T-helper 1 cell treated with Interleukin-12 subunit alpha and Interleukin-12 subunit beta and Interleukin-4 antibody, amounts not matched to agents 30 μg/mL and 1 μg/mL, for 36 hours (primary cell): ENCODE results near the gene TBC1D4.

Experiments used
- H3K27ac Mint-ChIP-seq: one replicate; pipeline ENCODE4 v1.8.0; 2021; ENCODE audit warnings: mild to moderate bottlenecking, mixed read lengths
- H3K27me3 Mint-ChIP-seq: one replicate; pipeline ENCODE4 v1.8.0; 2021; ENCODE audit warnings: low read depth, mixed read lengths
- H3K36me3 Mint-ChIP-seq: one replicate; pipeline ENCODE4 v1.8.0; 2021; ENCODE audit warnings: low read depth, mixed read lengths
- H3K4me1 Mint-ChIP-seq: one replicate; pipeline ENCODE4 v1.8.0; 2021; ENCODE audit warnings: low read depth, mixed read lengths
- H3K4me3 Mint-ChIP-seq: one replicate; pipeline ENCODE4 v1.8.0; 2021; ENCODE audit warnings: mild to moderate bottlenecking, moderate library complexity, mixed read lengths
- H3K9me3 Mint-ChIP-seq: one replicate; pipeline ENCODE4 v1.8.0; 2021; ENCODE audit warnings: mixed read lengths

TBC1D4 gene

GRCh38 chr13:75407998-75408397 is 74.0 kb downstream of the TBC1D4 start:
- Mint-ChIP-seq H3K4me3 (no peak overlapping the region), H3K4me1 (no peaks in the 10 kb centered on the region), H3K27me3 (peaks cover 2% of the 10 kb centered on the region), H3K36me3 (no peaks in the 10 kb centered on the region), H3K27ac (no peak overlapping the region), H3K9me3 (no peaks in the 10 kb centered on the region)

DNA sequence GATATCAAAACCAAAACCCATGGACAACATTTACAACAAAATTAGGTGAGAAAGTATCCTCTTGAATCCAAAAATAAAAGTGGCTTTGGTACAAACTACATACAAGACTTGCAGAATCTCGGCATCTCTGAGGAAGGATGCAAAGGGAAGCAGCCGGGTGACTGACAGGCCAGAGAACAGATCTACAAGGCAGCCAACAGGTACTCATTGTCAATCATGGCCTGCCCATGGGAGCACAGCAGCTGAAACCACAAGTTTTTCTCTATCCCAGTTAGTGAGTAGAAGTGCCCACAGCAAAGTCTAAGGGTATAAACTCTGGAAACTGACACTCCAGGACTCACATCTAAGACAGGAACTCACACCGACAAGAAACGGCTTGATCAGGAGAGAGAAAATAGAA is 74.5 kb downstream of the TBC1D4 start:
- Mint-ChIP-seq H3K27ac (no peak overlapping the region), H3K27me3 (peaks cover 4% of the 10 kb centered on the region), H3K9me3 (no peaks in the 10 kb centered on the region), H3K4me1 (no peaks in the 10 kb centered on the region), H3K4me3 (no peak overlapping the region), H3K36me3 (no peaks in the 10 kb centered on the region)

DNA sequence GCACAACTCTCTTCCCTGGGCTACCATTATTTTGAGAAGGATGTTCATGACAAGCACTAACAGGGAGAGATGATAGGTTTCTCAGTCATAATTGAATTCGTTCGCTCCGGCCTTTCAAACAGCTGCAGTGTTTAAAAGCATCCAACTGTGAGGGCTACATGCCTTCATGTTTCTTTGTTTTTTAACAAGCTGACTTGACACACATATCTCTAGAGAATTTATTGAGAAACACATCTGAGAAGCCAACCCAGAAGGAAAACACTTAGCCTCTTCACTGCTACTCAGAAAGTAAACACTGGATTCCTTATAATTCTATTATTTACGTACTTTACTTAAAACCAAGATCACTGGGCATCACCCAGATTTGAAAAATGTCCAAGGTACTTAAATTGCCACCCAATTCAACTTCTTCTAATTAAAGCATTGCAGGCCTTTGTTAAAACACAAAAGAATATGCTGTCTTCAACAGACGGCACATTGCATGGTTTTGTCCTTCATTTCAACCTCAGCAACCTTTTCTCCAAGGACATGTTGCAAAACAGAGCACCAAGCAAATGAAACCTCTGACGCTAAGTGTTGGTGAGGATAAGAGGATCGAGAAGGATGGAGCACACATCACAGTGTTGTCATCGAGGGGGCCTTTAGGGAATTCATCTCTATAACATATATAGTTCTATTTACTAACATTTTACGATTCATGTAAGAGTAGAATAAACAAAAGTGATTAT is 75.8 kb downstream of the TBC1D4 start:
- H3K36me3 Mint-ChIP-seq, result no peaks in the 10 kb centered on the region

DNA sequence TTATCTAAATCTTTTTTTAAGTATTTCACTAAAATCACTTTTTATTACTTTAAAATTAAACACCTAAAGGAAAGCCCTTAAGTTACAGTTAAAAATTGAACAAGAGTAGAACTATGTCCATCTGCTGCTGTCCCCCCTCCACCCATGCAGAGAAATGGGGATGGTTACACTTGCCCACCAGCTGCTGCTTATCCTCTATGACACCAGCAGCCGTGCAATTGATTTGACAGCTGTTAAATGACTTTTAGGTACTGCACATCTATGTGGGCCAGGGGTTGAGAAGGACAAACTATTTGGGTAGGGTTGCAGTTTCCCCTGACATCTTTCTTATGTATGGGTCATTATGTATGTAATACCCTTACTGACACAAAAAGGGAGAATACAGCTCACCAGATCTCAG is 77.2 kb downstream of the TBC1D4 start:
- H3K36me3 Mint-ChIP-seq, result no peaks in the 10 kb centered on the region
- peaks cover 9% of the 10 kb centered on the region for H3K27me3 Mint-ChIP-seq
- no peaks in the 10 kb centered on the region for H3K9me3 Mint-ChIP-seq
- no peak overlapping the region for H3K4me3 Mint-ChIP-seq
- H3K27ac Mint-ChIP-seq, result no peak overlapping the region
- no peaks in the 10 kb centered on the region for H3K4me1 Mint-ChIP-seq

More for the DNA sequence above, 75.8 kb downstream of the TBC1D4 start:
- no peaks in the 10 kb centered on the region for H3K9me3 Mint-ChIP-seq
- peaks cover 9% of the 10 kb centered on the region for H3K27me3 Mint-ChIP-seq
- no peak overlapping the region for H3K4me3 Mint-ChIP-seq
- H3K27ac Mint-ChIP-seq, result no peak overlapping the region
- no peaks in the 10 kb centered on the region for H3K4me1 Mint-ChIP-seq

GRCh38 chr13:75402787-75403186 is 79.2 kb downstream of the TBC1D4 start:
- Mint-ChIP-seq H3K9me3 (no peaks in the 10 kb centered on the region), H3K27me3 (peaks cover 9% of the 10 kb centered on the region), H3K27ac (no peak overlapping the region), H3K4me1 (no peaks in the 10 kb centered on the region), H3K4me3 (no peak overlapping the region), H3K36me3 (no peaks in the 10 kb centered on the region)

DNA sequence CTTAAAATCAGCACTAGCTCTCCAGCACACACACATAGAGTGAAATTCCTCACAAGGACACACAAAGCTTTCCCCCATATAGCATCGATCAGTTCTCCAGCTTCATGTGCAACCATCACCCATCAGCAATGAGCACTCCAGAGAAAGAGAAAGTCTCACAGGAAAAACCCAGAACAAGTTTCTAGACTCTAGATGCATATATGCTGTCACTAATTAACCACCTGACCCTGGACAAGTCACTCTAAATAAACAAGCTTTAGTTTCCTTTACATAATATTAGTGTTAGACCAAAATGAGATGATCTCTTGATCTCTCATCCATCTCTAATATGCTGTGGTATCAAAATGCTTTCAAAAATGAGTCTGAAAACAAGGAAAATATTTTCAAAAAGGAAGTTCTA is 81.2 kb downstream of the TBC1D4 start:
- Mint-ChIP-seq H3K4me3 (no peak overlapping the region), H3K27me3 (peaks cover 9% of the 10 kb centered on the region), H3K9me3 (no peaks in the 10 kb centered on the region), H3K4me1 (no peaks in the 10 kb centered on the region), H3K36me3 (no peaks in the 10 kb centered on the region), H3K27ac (no peak overlapping the region)

DNA sequence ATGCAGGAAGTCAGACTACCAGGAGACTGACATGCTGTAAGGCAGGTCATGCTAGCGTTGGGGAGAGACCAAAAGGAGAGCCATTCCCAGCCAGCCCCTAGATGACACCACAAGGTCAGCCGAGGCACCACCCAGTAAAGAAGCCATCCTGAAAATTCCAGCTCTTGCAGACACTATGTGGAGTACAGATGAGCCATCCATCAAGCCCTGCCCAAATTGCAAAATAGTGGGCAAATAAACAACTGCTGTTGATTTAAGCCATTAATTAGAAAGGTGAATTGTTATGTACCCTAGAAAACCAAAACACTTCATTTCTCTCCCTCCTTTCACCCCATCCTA is 82.1 kb downstream of the TBC1D4 start:
- Mint-ChIP-seq H3K4me3 (no peak overlapping the region), H3K27ac (no peak overlapping the region), H3K27me3 (peaks cover 9% of the 10 kb centered on the region), H3K36me3 (no peaks in the 10 kb centered on the region), H3K9me3 (no peaks in the 10 kb centered on the region), H3K4me1 (no peaks in the 10 kb centered on the region)

DNA sequence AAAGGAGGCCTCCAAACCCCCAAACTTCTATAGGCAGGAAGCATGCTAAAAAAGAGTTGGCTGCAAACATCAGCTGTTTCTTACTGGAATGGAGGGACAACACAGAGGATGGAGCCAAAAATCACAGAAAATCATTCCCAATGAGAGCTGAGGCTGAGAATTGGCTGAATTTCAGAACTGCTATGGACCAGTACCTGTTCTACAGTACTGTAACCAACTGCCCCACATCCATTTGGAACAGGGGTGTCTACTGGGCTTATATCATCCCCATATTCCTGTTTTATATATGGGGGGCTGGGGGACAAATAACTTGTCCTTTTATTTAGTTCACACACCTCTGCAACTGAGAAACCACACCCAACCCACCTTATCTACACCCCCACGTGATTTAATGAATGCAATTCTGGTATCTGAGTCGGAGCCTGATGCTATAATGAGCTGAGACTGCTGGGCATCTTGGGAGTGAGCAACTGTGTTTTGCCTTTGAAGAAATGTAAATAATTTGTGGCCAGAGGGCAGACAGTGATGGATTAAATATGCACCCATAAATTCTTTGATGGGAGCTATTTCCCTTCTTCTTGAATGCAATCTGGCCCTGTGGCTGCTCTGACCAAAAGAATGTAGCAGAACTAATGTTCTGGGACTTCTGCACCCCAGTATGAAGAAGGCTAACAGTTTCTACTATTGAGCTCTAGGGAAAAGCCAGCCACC is 82.6 kb downstream of the TBC1D4 start:
- H3K9me3 Mint-ChIP-seq, result no peaks in the 10 kb centered on the region
- H3K27ac Mint-ChIP-seq, result no peak overlapping the region
- no peaks in the 10 kb centered on the region for H3K4me1 Mint-ChIP-seq
- no peaks in the 10 kb centered on the region for H3K36me3 Mint-ChIP-seq
- H3K4me3 Mint-ChIP-seq, result no peak overlapping the region
- peaks cover 9% of the 10 kb centered on the region for H3K27me3 Mint-ChIP-seq

- Mint-ChIP-seq H3K4me1 (no peaks in the 10 kb centered on the region), H3K27ac (no peak overlapping the region), H3K27me3 (peaks cover 8% of the 10 kb centered on the region), H3K9me3 (no peaks in the 10 kb centered on the region), H3K4me3 (no peak overlapping the region), H3K36me3 (no peaks in the 10 kb centered on the region)
Measured at GRCh38 chr13:75398072-75398471, 83.9 kb downstream of the TBC1D4 start.

DNA sequence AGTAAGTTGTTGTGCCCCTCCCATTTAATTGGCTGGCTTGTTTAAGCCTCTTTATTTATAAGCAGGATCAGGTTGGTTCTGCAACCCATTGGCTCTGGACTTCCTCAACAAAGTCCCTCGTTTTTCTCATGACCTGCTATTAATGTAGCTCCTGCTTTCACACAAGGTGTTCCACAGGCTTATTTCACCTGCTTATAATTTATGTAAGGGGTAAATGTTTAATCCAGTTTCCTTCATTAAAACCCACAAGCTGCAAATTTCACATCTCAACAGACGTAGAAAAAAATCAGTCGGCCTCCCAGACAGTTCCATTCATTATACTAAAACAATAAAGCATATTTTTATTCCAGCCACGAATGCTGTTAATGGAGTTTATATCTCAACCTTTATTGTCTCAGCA is 86.1 kb downstream of the TBC1D4 start:
- H3K27me3 Mint-ChIP-seq, result no peaks in the 10 kb centered on the region
- H3K27ac Mint-ChIP-seq, result no peak overlapping the region
- H3K4me3 Mint-ChIP-seq, result no peak overlapping the region
- H3K4me1 Mint-ChIP-seq, result no peaks in the 10 kb centered on the region
- no peaks in the 10 kb centered on the region for H3K36me3 Mint-ChIP-seq
- no peaks in the 10 kb centered on the region for H3K9me3 Mint-ChIP-seq

GRCh38 chr13:75395066-75395465 is 86.9 kb downstream of the TBC1D4 start:
- Mint-ChIP-seq H3K27me3 (no peaks in the 10 kb centered on the region), H3K9me3 (no peaks in the 10 kb centered on the region), H3K4me3 (no peak overlapping the region), H3K4me1 (no peaks in the 10 kb centered on the region), H3K27ac (no peak overlapping the region), H3K36me3 (no peaks in the 10 kb centered on the region)

GRCh38 chr13:75393839-75394520 is 88.0 kb downstream of the TBC1D4 start:
- no peak overlapping the region for H3K4me3 Mint-ChIP-seq
- no peaks in the 10 kb centered on the region for H3K4me1 Mint-ChIP-seq
- H3K27ac Mint-ChIP-seq, result no peak overlapping the region
- no peaks in the 10 kb centered on the region for H3K9me3 Mint-ChIP-seq
- no peaks in the 10 kb centered on the region for H3K36me3 Mint-ChIP-seq
- no peaks in the 10 kb centered on the region for H3K27me3 Mint-ChIP-seq

DNA sequence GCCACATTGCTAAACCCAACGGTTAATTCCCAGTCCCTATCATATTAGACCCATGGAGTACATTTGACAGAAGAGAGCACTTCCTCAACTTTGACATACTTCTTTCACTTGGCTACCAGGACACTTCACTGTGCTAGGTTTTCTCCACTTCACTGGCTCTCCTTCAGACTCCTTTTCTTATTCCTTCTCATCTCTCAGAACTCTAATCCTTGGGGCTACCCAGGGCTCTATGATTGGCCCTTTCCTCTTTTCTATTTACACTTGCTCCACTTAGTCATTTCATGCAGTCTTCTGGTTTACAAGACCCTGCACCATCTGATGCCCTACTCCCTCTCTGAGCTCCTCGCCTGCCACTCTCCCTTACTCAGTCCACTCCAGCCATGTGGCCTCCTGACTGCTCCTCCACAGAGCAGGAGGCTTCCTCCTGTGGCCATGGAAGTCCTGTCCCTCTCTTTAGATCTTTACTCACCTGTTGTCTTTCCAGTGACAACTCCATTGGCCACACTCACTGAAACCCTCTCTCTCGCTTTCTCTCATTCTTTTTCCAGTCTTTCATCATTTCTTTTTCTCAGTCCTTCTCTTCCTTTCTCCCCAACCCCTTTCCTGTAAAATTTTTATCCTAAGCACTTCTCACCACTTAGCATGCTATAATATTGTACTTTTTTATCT is 90.4 kb downstream of the TBC1D4 start:
- Mint-ChIP-seq H3K27ac (no peak overlapping the region), H3K4me3 (no peak overlapping the region), H3K9me3 (no peaks in the 10 kb centered on the region), H3K27me3 (no peaks in the 10 kb centered on the region), H3K36me3 (no peaks in the 10 kb centered on the region), H3K4me1 (no peaks in the 10 kb centered on the region)

DNA sequence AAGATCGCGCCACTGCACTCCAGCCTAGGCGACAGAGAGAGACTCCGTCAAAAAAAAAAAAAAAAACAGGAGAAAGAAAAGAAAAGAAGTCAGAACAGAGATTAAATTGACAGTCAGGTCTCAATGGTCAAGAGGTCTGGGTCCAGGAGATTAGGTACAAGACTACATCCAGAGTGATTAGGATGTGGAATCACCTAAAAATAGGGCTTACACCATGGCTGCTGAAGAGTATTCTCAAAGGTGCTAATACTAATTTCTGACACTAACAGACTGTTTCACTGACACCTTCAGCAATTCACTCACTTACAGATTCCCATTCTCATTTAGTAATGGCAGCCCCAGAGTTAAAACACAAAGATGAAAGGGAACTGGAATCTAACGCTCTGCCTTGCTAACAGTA is 91.7 kb downstream of the TBC1D4 start:
- H3K27ac Mint-ChIP-seq, result no peak overlapping the region
- H3K4me3 Mint-ChIP-seq, result no peak overlapping the region
- H3K36me3 Mint-ChIP-seq, result no peaks in the 10 kb centered on the region
- no peaks in the 10 kb centered on the region for H3K4me1 Mint-ChIP-seq
- H3K9me3 Mint-ChIP-seq, result no peaks in the 10 kb centered on the region
- no peaks in the 10 kb centered on the region for H3K27me3 Mint-ChIP-seq

DNA sequence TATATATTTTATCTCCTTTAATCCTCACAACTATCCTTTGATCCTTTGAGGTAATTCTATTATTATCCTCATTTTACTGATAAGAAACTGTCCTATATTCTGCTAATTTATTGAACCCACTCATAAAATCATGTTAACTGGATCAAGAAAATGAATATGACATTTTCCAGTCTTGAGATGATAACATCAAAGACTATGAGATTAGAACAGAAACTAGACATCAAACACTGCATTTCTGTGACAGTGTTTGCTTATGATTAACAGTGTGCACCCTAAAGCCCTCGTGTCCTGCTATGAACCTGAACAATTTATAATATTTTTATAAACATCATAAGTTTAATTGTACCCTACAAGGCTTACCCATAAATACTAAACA is 96.3 kb downstream of the TBC1D4 start:
- no peaks in the 10 kb centered on the region for H3K36me3 Mint-ChIP-seq
- no peaks in the 10 kb centered on the region for H3K4me1 Mint-ChIP-seq
- H3K4me3 Mint-ChIP-seq, result no peak overlapping the region
- H3K27me3 Mint-ChIP-seq, result no peaks in the 10 kb centered on the region
- no peak overlapping the region for H3K27ac Mint-ChIP-seq
- H3K9me3 Mint-ChIP-seq, result no peaks in the 10 kb centered on the region
